AG20443 (cell line): ENCODE measurements around the gene MTMR10.
A peak's percentile ranks its signal among the peaks of the same experiment; 100 is the strongest.

Experiments used
- DNase-seq: peaks from one replicate; pipeline ENCODE4 v3.0.0; 2012; ENCODE audit warnings: low spot score, mixed read lengths

The MTMR10 gene

GRCh38 chr15:30991255-30992235, at the start of gene MTMR10:
TSS of gene MTMR10 (minus strand) at chr15:30991628. CDS start at chr15:30991506, 122 bp downstream.
- peak; percentile 98 for DNase-seq

- DNase-seq: no peak
Measured at GRCh38 chr15:31040611-31041010, 49.2 kb upstream of the MTMR10 start.

- DNase-seq: no peak
Measured at GRCh38 chr15:31039961-31040360, 48.5 kb upstream of the MTMR10 start.

GRCh38 chr15:31037731-31038477, 46.5 kb upstream of the MTMR10 start:
- no peak for DNase-seq

- no peak for DNase-seq
Measured at GRCh38 chr15:31036783-31037182, 45.4 kb upstream of the MTMR10 start.

- no peak for DNase-seq
Measured at GRCh38 chr15:31035610-31036009, 44.2 kb upstream of the MTMR10 start.

GRCh38 chr15:31034152-31034551, 42.7 kb upstream of the MTMR10 start:
- peak; percentile 31 for DNase-seq

- peak; percentile 58 for DNase-seq
Measured at GRCh38 chr15:31032961-31033371, 41.5 kb upstream of the MTMR10 start.

- DNase-seq: no peak
Measured at GRCh38 chr15:31031471-31032067, 40.1 kb upstream of the MTMR10 start.

- DNase-seq: no peak
Measured at GRCh38 chr15:31027910-31028578, 36.6 kb upstream of the MTMR10 start.

GRCh38 chr15:31025996-31026395, 34.6 kb upstream of the MTMR10 start:
- no peak for DNase-seq

GRCh38 chr15:31024979-31025378, 33.6 kb upstream of the MTMR10 start:
- DNase-seq: no peak

- peak; percentile 91 for DNase-seq
Measured at GRCh38 chr15:31024330-31024729, 32.9 kb upstream of the MTMR10 start.

GRCh38 chr15:31023841-31024240, 32.4 kb upstream of the MTMR10 start:
- DNase-seq: no peak

- DNase-seq: no peak
Measured at GRCh38 chr15:31021067-31021665, 29.7 kb upstream of the MTMR10 start.

GRCh38 chr15:31020542-31020941, 29.1 kb upstream of the MTMR10 start:
- DNase-seq: no peak

- DNase-seq: no peak
Measured at GRCh38 chr15:31019986-31020385, 28.6 kb upstream of the MTMR10 start.

GRCh38 chr15:31017311-31017710, 25.9 kb upstream of the MTMR10 start:
- no peak for DNase-seq

- DNase-seq: peak; percentile 35
Measured at GRCh38 chr15:31016446-31016915, 25.1 kb upstream of the MTMR10 start.

- DNase-seq: no peak
Measured at GRCh38 chr15:31014608-31014925, 23.1 kb upstream of the MTMR10 start.

- DNase-seq: no peak
Measured at GRCh38 chr15:31013863-31014607, 22.6 kb upstream of the MTMR10 start.
